HCT116 (cell line): ENCODE data around the gene ACTC1. TPM values are rescaled to one million over a fixed set of nuclear protein-coding genes. Genes with fewer than 3 reads are reported as not detected.

ENCODE experiments used
- ATAC-seq: fragments of 200-7000 bp; cut with Tn5 transposase; 2 replicates; pipeline ENCODE4 v1.9.1; 2020; ENCODE audit warnings: mild to moderate bottlenecking, moderate library complexity
- BruUV-seq: library from RNA; stranded (reverse); fragments of 400-500 nt; replicated peaks from 2 replicates; lab custom pipeline; 2021; lab: Mats Ljungman, UMichigan
- CTCF ChIA-PET: fragments of 300-600 bp; sonication (Branson Sonifier 250); formaldehyde crosslinking; loops from one replicate; lab custom pipeline; 2021; ENCODE audit warnings: antibody characterized with exemption; lab: Charles Lee
- POLR2A ChIA-PET: fragments of 300-600, 350-600 bp; sonication (Branson Sonifier 250); formaldehyde crosslinking; loops from one replicate; lab custom pipeline; 2021; ENCODE audit warnings: antibody characterized with exemption; lab: Charles Lee
- RAD21 ChIA-PET, 2 experiments: fragments of 300-600 bp; sonication (Branson Sonifier 250); formaldehyde crosslinking; loops; one replicate each; lab custom pipeline; 2023; ENCODE audit warnings: low total read pairs in 2 of 2; ENCODE audit not compliant: uncharacterized antibody in 2 of 2, unreplicated experiment in 2 of 2, low non-redundant PET in 1 of 2; lab: Charles Lee
- DNase-seq: peaks from one replicate; pipeline ENCODE4 v3.0.0-alpha.2; 2010; ENCODE audit warnings: low read depth, low spot score
- H2AFZ ChIP-seq: fragments of 200-600 bp; shearing (Covaris generic), sonication (generic); 2 replicates; pipeline ENCODE4 v1.6.1; 2017; ENCODE audit warnings: low read depth, mixed run types, mixed read lengths, antibody characterized with exemption, low read length; ENCODE audit not compliant: poor library complexity, severe bottlenecking
- H3K27ac ChIP-seq: 2 replicates; pipeline ENCODE4 v1.5.1; 2012; ENCODE audit warnings: low read depth, low read length
- H3K27me3 ChIP-seq: fragments of 200-600 bp; sonication (generic); 2 replicates; pipeline ENCODE4 v1.6.1; 2016; ENCODE audit warnings: mixed run types, low read length, mixed read lengths; ENCODE audit not compliant: insufficient read depth
- H3K36me3 ChIP-seq, 2 experiments: fragments of 200-500 bp in 1 of 2; fragments of 200-600 bp in 1 of 2; sonication (Bioruptor generic) in 1 of 2; sonication (generic) in 1 of 2; 2 replicates each; pipeline versions ENCODE4 v1.5.1 to v1.6.1; 2014 to 2016; ENCODE audit warnings: low read length in 2 of 2, inconsistent platforms in 1 of 2, mixed read lengths in 1 of 2, mixed run types in 1 of 2; ENCODE audit not compliant: insufficient read depth in 2 of 2, control insufficient read depth in 1 of 2
- H3K4me1 ChIP-seq, 2 experiments: fragments of 200-600 bp in 1 of 2; sonication (generic) in 1 of 2; 2 replicates each; pipeline versions ENCODE4 v1.5.1 to v1.6.1; 2012 to 2017; ENCODE audit warnings: low read length in 2 of 2, inconsistent platforms in 1 of 2, mild to moderate bottlenecking in 1 of 2, mixed read lengths in 1 of 2, mixed run types in 1 of 2, moderate library complexity in 1 of 2; ENCODE audit not compliant: insufficient read depth in 2 of 2, control insufficient read depth in 1 of 2
- H3K4me2 ChIP-seq: fragments of 200-600 bp; sonication (generic); 2 replicates; pipeline ENCODE4 v1.6.1; 2017; ENCODE audit warnings: mixed run types, low read length, mixed read lengths
- H3K4me3 ChIP-seq, 2 experiments: fragments of 200-600 bp in 1 of 2; sonication (generic) in 1 of 2; replicated peaks in 1 of 2; 2 replicates each; pipeline ENCODE4 v1.5.1; 2011 to 2016; ENCODE audit warnings: low read length in 2 of 2, control low read depth in 1 of 2, low read depth in 1 of 2, mild to moderate bottlenecking in 1 of 2, mixed read lengths in 1 of 2, mixed run types in 1 of 2
- H3K79me2 ChIP-seq: fragments of 200-600 bp; sonication (generic); 2 replicates; pipeline ENCODE4 v1.6.1; 2017; ENCODE audit warnings: mild to moderate bottlenecking, mixed run types, low read length, moderate library complexity, mixed read lengths; ENCODE audit not compliant: insufficient read depth
- H3K9ac ChIP-seq: fragments of 200-600 bp; sonication (generic); 2 replicates; pipeline ENCODE4 v1.6.1; 2016; ENCODE audit warnings: low read length, mixed read lengths
- H3K9me2 ChIP-seq: fragments of 200-600 bp; sonication (generic), shearing (Covaris generic); 2 replicates; pipeline ENCODE4 v1.6.1; 2017; ENCODE audit warnings: mixed run types, mild to moderate bottlenecking, moderate library complexity; ENCODE audit not compliant: insufficient read depth
- H3K9me3 ChIP-seq, 2 experiments: fragments of 200-500 bp in 1 of 2; fragments of 200-600 bp in 1 of 2; sonication (Bioruptor generic) in 1 of 2; sonication (generic) in 1 of 2; 2 replicates each; pipeline ENCODE4 v1.6.1; 2014 to 2017; ENCODE audit warnings: low read length in 2 of 2, mixed read lengths in 2 of 2, inconsistent platforms in 1 of 2, low read depth in 1 of 2, mild to moderate bottlenecking in 1 of 2, mixed run types in 1 of 2, moderate library complexity in 1 of 2; ENCODE audit not compliant: control insufficient read depth in 1 of 2, insufficient read depth in 1 of 2
- H4K20me1 ChIP-seq: fragments of 200-600 bp; sonication (generic), shearing (Covaris generic); 2 replicates; pipeline ENCODE4 v1.6.1; 2017; ENCODE audit warnings: mixed run types, mild to moderate bottlenecking, moderate library complexity; ENCODE audit not compliant: insufficient read depth
- CBX3 ChIP-seq: IDR thresholded peaks from 2 replicates; pipeline ENCODE4 v1.6.1; 2012; ENCODE audit warnings: low read depth
- EGR1 ChIP-seq: IDR thresholded peaks from 2 replicates; pipeline ENCODE4 v1.6.1; 2012; ENCODE audit warnings: low read depth
- ELF1 ChIP-seq: IDR thresholded peaks from 2 replicates; pipeline ENCODE4 v1.6.1; 2012; ENCODE audit warnings: low read depth, borderline replicate concordance
- JUND ChIP-seq: IDR thresholded peaks from 2 replicates; pipeline ENCODE4 v1.6.1; 2012
- MAX ChIP-seq: IDR thresholded peaks from 2 replicates; pipeline ENCODE4 v1.6.1; 2012
- REST ChIP-seq: IDR thresholded peaks from 2 replicates; pipeline ENCODE4 v1.6.1; 2012; ENCODE audit warnings: low read depth
- intact Hi-C: fragments of 100-400 bp; cut with micrococcal nuclease; formaldehyde crosslinking; loops from 2 replicates; pipeline ENCODE4 v1.10.0; 2022
- total RNA-seq: library from RNA; stranded (reverse); gene quantifications from one replicate; pipeline ENCODE4 v1.2.1, GENCODE V29; 2021; ENCODE audit not compliant: unreplicated experiment

Gene ACTC1
- total RNA-seq, 1 experiment from 2014 or later = not detected

GRCh38 chr15:34810443-34811129 is 15.2 kb upstream of the ACTC1 start:
- Histone ChIP-seq H3K9me2 (no peaks in the 10 kb centered on the region), H3K4me2 (no peak overlapping the region), H3K4me1 (peaks cover 0 to 6% of the 10 kb centered on the region in 2 experiments; a peak in 1 of 4 replicates), H3K9ac (no peak overlapping the region), H3K27me3 (no peaks in the 10 kb centered on the region), H3K79me2 (no peaks in the 10 kb centered on the region), H3K9me3 (no peaks in the 10 kb centered on the region), H3K4me3 (no peak overlapping the region), H3K27ac (no peak overlapping the region), H3K36me3 (no peaks in the 10 kb centered on the region), H2AFZ (no peak overlapping the region), H4K20me1 (no peaks in the 10 kb centered on the region)
- POLR2A ChIA-PET = no interaction called here
- TF ChIP-seq EGR1 (no peak), MAX (no peak), CBX3 (no peak), REST (no peak), JUND (no peak), ELF1 (no peak)
- intact Hi-C loops = no loop called here
- ATAC-seq = no peak
- DNase-seq = no peak
- CTCF ChIA-PET = no interaction called here
- RAD21 ChIA-PET = no interaction called here
- no TSS peak for BruUV-seq
